Right cardiac atrium (tissue), 5 donors: Measurements from ENCODE around the gene TLE4. TPM values are rescaled to one million over a fixed set of nuclear protein-coding genes. Genes with fewer than 3 reads are reported as not detected.
A peak's percentile ranks its signal among the peaks of the same experiment; 100 is the strongest.

Experiments used
- ATAC-seq, 2 donors: fragments of 200-7000 bp; cut with Tn5 transposase; one replicate each; pipeline versions ENCODE4 v1.8.0 to v1.9.1; 2020; ENCODE audit warnings: moderate library complexity in 2 of 2, mild to moderate bottlenecking in 1 of 2
- DNase-seq, 3 donors: peaks; one replicate each; pipeline ENCODE4 v3.0.0-alpha.2; 2020
- H3K27ac ChIP-seq: one replicate; pipeline ENCODE4 v1.5.1; 2013; ENCODE audit warnings: mild to moderate bottlenecking, low read length, control low read depth, moderate library complexity
- H3K27me3 ChIP-seq: one replicate; pipeline ENCODE4 v1.6.1; 2013; ENCODE audit not compliant: control insufficient read depth, insufficient read depth
- H3K4me1 ChIP-seq: one replicate; pipeline ENCODE4 v1.6.1; 2013; ENCODE audit warnings: low read length; ENCODE audit not compliant: control insufficient read depth, insufficient read depth
- H3K4me3 ChIP-seq: one replicate; pipeline ENCODE4 v1.5.1; 2013; ENCODE audit warnings: low read length, control low read depth
- H3K9me3 ChIP-seq: one replicate; pipeline ENCODE4 v1.6.1; 2013; ENCODE audit warnings: low read length; ENCODE audit not compliant: control insufficient read depth
- WGBS: extraction: QIAGEN DNeasy Blood & Tissue Kit; methylation state at CpG from one replicate; pipeline ENCODE4 v1.1.7; 2013; 5-methylcytosine and 5-hydroxymethylcytosine counted together
- intact Hi-C, 4 donors: fragments of 100-400 bp; cut with DNase I; formaldehyde crosslinking; loops; one replicate each; pipeline versions ENCODE4 v1.11.0 to v1.14.0; 2022 to 2023
- polyA plus RNA-seq: library from polyadenylated mRNA; stranded (reverse); fragments of 200-250 nt; gene quantifications from one replicate; pipeline ENCODE4 v1.2.3, GENCODE V29; 2013
- total RNA-seq, 4 donors: library from RNA; stranded (reverse); fragmentation: NEBNext Ultra II Directional; extraction: Animal tissue kit (Norgen Biotek cat#: 25700); gene quantifications; one replicate each; pipeline ENCODE4 v1.2.1, GENCODE V29; 2021
- donor health status: healthy with polysubstance abuse.
- donor health status: DM: no; HTN: yes; CAD: no.
- donor health status: DM: no; HTN: no; CAD: no.
- donor health status: DM: no; HTN: yes; CAD: no; lungs with severe emphysema.
- donor health status: DM: yes; HTN: yes; CAD: no.

The TLE4 gene
- total and polyA plus RNA-seq, 5 donors = 5.9 to 20.1 (median 17.6) TPM

GRCh38 chr9:79572032-79572607 lies 355 bp downstream of the TLE4 start:
- peak overlapping the region; percentile 98 for H3K4me3 ChIP-seq
- H3K27me3 ChIP-seq = no peaks in the 10 kb centered on the region
- no peaks in the 10 kb centered on the region for H3K9me3 ChIP-seq
- DNase-seq (peak in 1 of 3 donors; percentile 80), ATAC-seq (peak; percentile 3 to 8)
- H3K27ac ChIP-seq = peak overlapping the region; percentile 92
- no peaks in the 10 kb centered on the region for H3K4me1 ChIP-seq
- intact Hi-C loops = loop anchor here in 1 of 4 donors (5.0 kb wide), 1 partner anchor 50 kb away; no protein-coding TSS in a partner anchor
- under 1% methylated on average over 48 of the region's 48 CpGs for WGBS

GRCh38 chr9:79572608-79573411 lies 1.0 kb downstream of the TLE4 start:
- DNase-seq (peak; percentile 50 to 85 (median 83)), ATAC-seq (no peak)
- no peaks in the 10 kb centered on the region for H3K4me1 ChIP-seq
- intact Hi-C loops = loop anchor here in 1 of 4 donors (5.0 kb wide), 1 partner anchor 49 kb away; no protein-coding TSS in a partner anchor
- no peaks in the 10 kb centered on the region for H3K27me3 ChIP-seq
- peak overlapping the region; percentile 92 for H3K27ac ChIP-seq
- H3K9me3 ChIP-seq = no peaks in the 10 kb centered on the region
- under 1% methylated on average over 115 of the region's 115 CpGs for WGBS
- H3K4me3 ChIP-seq = peak overlapping the region; percentile 98

DNA sequence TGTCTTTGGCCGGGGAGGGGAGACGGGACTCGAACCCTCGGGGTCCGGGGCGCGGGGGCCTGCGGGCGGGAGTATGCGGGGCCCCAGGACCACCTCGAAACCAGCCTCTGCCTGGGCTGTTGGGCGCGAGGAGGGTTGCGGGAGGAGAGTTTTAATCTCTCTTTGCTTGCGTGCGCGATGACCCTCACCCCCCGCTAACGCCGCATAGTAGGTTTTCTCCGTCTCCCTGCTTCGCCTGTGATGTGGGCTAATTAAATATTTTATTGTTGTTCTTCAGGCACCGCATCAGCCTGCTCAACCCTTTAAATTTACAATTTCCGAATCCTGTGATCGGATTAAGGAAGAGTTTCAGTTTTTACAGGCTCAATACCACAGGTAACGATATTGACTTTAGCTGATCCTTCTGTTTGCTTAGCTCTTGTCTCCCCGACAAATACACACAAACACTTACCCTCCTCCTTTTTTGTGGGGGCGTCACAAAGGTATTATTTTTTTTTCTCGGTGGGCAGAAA lies 1.7 kb downstream of the TLE4 start:
- ATAC-seq (no peak), DNase-seq (no peak)
- peak overlapping the region; percentile 98 for H3K4me3 ChIP-seq
- 8% methylated on average over 29 of the region's 29 CpGs for WGBS
- intact Hi-C loops = loop anchor here in 1 of 4 donors (5.0 kb wide), 1 partner anchor 49 kb away; no protein-coding TSS in a partner anchor
- H3K9me3 ChIP-seq = no peaks in the 10 kb centered on the region
- H3K4me1 ChIP-seq = no peaks in the 10 kb centered on the region
- no peaks in the 10 kb centered on the region for H3K27me3 ChIP-seq
- H3K27ac ChIP-seq = peak overlapping the region; percentile 92

DNA sequence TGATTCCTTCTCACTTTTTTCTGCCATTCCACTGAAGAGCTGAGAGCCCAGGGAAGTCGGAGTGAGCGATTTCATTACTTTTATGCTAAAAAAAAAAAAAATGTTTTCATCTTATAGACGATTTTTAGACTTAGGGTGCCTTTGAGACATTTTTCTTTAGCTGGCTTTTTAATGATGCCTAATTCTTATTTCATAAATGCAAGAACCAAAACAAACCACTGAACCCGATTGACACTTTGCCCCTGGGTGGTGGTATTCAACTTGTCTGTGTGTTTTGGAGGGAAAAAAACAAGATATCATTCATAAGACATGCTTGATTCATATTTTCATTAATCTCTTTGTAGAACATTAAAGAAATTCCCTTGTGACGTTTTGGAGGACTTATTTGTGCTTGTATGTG lies 2.4 kb downstream of the TLE4 start:
- ATAC-seq = no peak
- DNase-seq = no peak
- H3K4me1 ChIP-seq = no peaks in the 10 kb centered on the region
- 52% methylated on average over 5 of the region's 5 CpGs for WGBS
- H3K9me3 ChIP-seq = no peaks in the 10 kb centered on the region
- H3K27me3 ChIP-seq = no peaks in the 10 kb centered on the region
- intact Hi-C loops = loop anchor here in 1 of 4 donors (5.0 kb wide), 1 partner anchor 48 kb away; no protein-coding TSS in a partner anchor
- no peak overlapping the region for H3K27ac ChIP-seq
- peak overlapping the region; percentile 98 for H3K4me3 ChIP-seq

DNA sequence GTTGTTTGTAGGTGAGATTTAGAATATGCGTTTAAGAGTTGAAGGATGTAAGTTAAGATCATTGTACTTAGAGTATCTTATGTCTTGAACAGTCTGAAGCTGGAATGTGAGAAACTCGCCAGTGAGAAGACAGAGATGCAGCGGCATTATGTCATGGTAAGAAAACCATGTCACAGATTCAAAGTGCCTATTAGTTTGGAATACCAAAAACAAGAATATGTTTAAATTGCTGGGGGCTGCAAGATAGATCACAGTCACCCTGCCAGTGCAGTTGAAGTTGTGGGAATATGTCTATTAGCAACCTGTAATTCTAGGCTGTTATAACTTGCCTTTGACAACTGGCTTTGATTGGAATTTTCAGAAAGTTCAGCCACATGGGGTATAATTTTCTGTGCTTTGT lies 3.0 kb downstream of the TLE4 start:
- peak overlapping the region; percentile 37 for H3K4me3 ChIP-seq
- no peak for DNase-seq
- no peaks in the 10 kb centered on the region for H3K9me3 ChIP-seq
- no peaks in the 10 kb centered on the region for H3K27me3 ChIP-seq
- no peak overlapping the region for H3K27ac ChIP-seq
- WGBS = 82% methylated on average over 3 of the region's 3 CpGs
- intact Hi-C loops = loop anchor here in 1 of 4 donors (5.0 kb wide), 1 partner anchor 48 kb away; no protein-coding TSS in a partner anchor
- H3K4me1 ChIP-seq = no peaks in the 10 kb centered on the region
- no peak for ATAC-seq

- Histone ChIP-seq H3K4me1 (no peaks in the 10 kb centered on the region), H3K27ac (no peak overlapping the region), H3K9me3 (no peaks in the 10 kb centered on the region), H3K27me3 (no peaks in the 10 kb centered on the region), H3K4me3 (no peak overlapping the region)
- intact Hi-C loops = no loop called here
- ATAC-seq (no peak), DNase-seq (no peak)
- WGBS = 68% methylated on average over 3 of the region's 3 CpGs
These were observed 3.8 kb downstream of the TLE4 start for GRCh38 chr9:79575547-79575946.

DNA sequence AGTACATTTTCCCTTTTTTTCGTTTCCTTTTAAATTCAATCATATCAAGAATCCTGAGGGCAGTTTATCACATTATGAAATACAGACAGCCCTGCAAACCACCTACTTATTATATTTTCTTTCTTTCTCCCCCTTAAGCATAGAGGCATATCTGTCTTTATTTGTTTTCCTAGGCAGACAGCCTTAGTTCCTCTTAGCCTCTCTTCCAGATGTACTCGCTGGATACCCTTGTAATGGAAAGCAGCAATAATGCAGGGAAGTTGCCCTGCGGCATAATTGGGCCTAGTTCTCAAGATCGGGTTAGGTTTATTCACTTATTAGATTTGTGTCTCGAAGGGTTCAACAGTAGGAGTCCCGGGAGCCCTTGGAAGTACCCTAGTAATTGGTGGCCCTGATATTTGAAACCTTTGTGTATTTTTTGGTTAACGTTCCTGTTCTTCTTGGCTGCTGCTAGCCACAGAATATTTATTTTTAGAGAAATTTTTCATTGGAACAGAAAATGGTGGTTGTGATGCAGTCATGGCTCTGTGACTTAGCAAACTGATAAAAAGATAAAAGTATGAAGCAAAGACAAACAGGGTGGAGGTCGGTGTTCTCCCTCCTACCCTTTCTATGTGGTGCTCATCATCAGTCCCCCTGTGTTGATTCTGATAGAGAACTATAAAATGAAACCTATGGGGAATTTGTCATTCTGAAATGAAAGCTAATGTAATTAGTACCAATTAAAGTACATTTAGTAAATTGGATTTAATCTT lies 6.4 kb downstream of the TLE4 start:
- no peak overlapping the region for H3K4me3 ChIP-seq
- DNase-seq (peak in 1 of 3 donors; percentile 22), ATAC-seq (peak; percentile 49 to 58)
- H3K27ac ChIP-seq = peak overlapping the region; percentile 35
- 51% methylated on average over 8 of the region's 8 CpGs for WGBS
- no peaks in the 10 kb centered on the region for H3K27me3 ChIP-seq
- H3K9me3 ChIP-seq = no peaks in the 10 kb centered on the region
- peaks cover 5% of the 10 kb centered on the region for H3K4me1 ChIP-seq
- intact Hi-C loops = no loop called here

DNA sequence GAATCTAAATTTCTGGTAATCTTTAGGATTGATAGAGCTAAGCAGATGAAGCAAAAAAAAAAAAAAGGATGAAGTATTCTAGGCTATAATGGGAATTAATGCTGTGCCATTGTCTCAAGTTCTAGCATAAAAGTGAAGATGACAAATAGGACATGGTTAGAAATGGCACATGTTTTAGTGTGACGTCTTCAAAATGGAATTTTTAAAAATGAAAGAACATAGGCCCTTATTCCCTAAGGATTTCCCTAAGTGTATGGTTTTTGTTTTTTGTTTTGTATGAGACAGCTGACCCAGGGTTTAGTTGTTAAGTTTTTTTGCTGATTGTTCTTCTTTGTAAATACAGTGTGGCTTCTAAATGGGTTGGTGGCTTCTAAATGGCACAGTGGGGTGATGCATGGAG lies 7.1 kb downstream of the TLE4 start:
- H3K4me1 ChIP-seq = peaks cover 5% of the 10 kb centered on the region
- intact Hi-C loops = no loop called here
- H3K27ac ChIP-seq = no peak overlapping the region
- H3K27me3 ChIP-seq = no peaks in the 10 kb centered on the region
- no peak for ATAC-seq
- 49% methylated on average over 1 of the region's 1 CpG for WGBS
- DNase-seq = no peak
- H3K4me3 ChIP-seq = no peak overlapping the region
- no peaks in the 10 kb centered on the region for H3K9me3 ChIP-seq

DNA sequence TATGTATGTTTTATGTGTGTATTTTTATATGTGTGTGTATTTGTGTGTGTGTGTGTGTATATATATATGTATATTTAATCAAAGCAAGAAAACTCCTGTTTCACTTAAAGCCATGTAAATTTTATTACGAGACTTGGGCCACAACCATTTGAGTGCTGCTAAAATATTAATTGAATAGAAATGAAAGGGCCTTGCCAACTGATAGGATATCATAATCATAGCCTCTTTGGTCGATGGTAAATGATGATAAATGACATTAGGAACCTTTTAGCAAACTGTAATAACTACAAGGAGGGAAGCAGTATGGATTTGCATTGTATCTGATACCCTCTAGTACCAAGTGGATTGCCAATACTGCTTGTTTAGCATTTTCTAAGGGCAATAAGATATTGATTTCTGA lies 7.9 kb downstream of the TLE4 start:
- no peak for DNase-seq
- Histone ChIP-seq H3K9me3 (no peaks in the 10 kb centered on the region), H3K4me1 (peaks cover 5% of the 10 kb centered on the region), H3K4me3 (no peak overlapping the region), H3K27me3 (no peaks in the 10 kb centered on the region), H3K27ac (no peak overlapping the region)
- ATAC-seq = no peak
- intact Hi-C loops = no loop called here
- 85% methylated on average over 2 of the region's 2 CpGs for WGBS

- DNase-seq (no peak), ATAC-seq (no peak)
- intact Hi-C loops = no loop called here
- no peak overlapping the region for H3K4me3 ChIP-seq
- peaks cover 5% of the 10 kb centered on the region for H3K4me1 ChIP-seq
- WGBS = 95% methylated on average over 7 of the region's 7 CpGs
- H3K9me3 ChIP-seq = no peaks in the 10 kb centered on the region
- H3K27ac ChIP-seq = no peak overlapping the region
- no peaks in the 10 kb centered on the region for H3K27me3 ChIP-seq
These were observed 8.3 kb downstream of the TLE4 start for GRCh38 chr9:79580055-79580454.
